22Rv1 (cell line): ENCODE results near the gene GPC4.

Source experiments
- CTCF ChIP-seq: fragments of 450-650 bp; IDR thresholded peaks from 2 replicates; pipeline ENCODE4 v1.5.1; 2017; ENCODE audit warnings: mild to moderate bottlenecking
- ZFX ChIP-seq: fragments of 450-650 bp; IDR thresholded peaks from 2 replicates; pipeline ENCODE4 v1.6.1; 2017; ENCODE audit warnings: antibody characterized with exemption, borderline replicate concordance

- no peak for TF ChIP-seq CTCF
- no peak for TF ChIP-seq ZFX
Measured at GRCh38 chrX:133391111-133391510, 24.2 kb downstream of the GPC4 start.
